ENCODE results near the gene EIF1AD.

The EIF1AD gene

GRCh38 chr11:66002648-66003225 is 780 bp upstream of the EIF1AD start:
- DNase-seq, result no peak

- DNase-seq, result no peak
These were observed 4.7 kb downstream of the EIF1AD start for GRCh38 chr11:65997286-65997685.

- DNase-seq, result no peak
These were observed 9.9 kb downstream of the EIF1AD start for GRCh38 chr11:65992056-65992455.

GRCh38 chr11:65988791-65989592 is 13.0 kb downstream of the EIF1AD start:
- peak; percentile 74 for DNase-seq

- DNase-seq, result no peak
These were observed 14.6 kb downstream of the EIF1AD start for GRCh38 chr11:65987336-65987735.

- no peak for DNase-seq
These were observed 18.4 kb downstream of the EIF1AD start for GRCh38 chr11:65983589-65983987.

- DNase-seq, result no peak
These were observed 19.0 kb downstream of the EIF1AD start for GRCh38 chr11:65982824-65983588.

- DNase-seq, result no peak
These were observed 19.8 kb downstream of the EIF1AD start for GRCh38 chr11:65981972-65982823.

GRCh38 chr11:65981101-65981740 is 20.7 kb downstream of the EIF1AD start:
- no peak for DNase-seq

GRCh38 chr11:65979261-65979759 is 22.6 kb downstream of the EIF1AD start:
- no peak for DNase-seq

GRCh38 chr11:65978391-65979238 is 23.3 kb downstream of the EIF1AD start:
- DNase-seq, result no peak

- no peak for DNase-seq
These were observed 24.2 kb downstream of the EIF1AD start for GRCh38 chr11:65977621-65978390.

- DNase-seq, result no peak
These were observed 25.5 kb downstream of the EIF1AD start for GRCh38 chr11:65976216-65977176.

- DNase-seq, result no peak
These were observed 26.2 kb downstream of the EIF1AD start for GRCh38 chr11:65975771-65976170.

GRCh38 chr11:65973439-65974110 is 28.4 kb downstream of the EIF1AD start:
- DNase-seq, result no peak

- no peak for DNase-seq
These were observed 29.8 kb downstream of the EIF1AD start for GRCh38 chr11:65972116-65972515.

GRCh38 chr11:65968600-65969482 is 33.1 kb downstream of the EIF1AD start:
- DNase-seq, result no peak
